H1 (cell line): Measurements from ENCODE around the gene HID1. TPM values are rescaled to one million over a fixed set of nuclear protein-coding genes. Genes with fewer than 3 reads are reported as not detected.

Source experiments
- CTCF ChIA-PET: fragments of 300-600 bp; sonication (Branson Sonifier 250); formaldehyde crosslinking; loops from one replicate; lab custom pipeline; 2021; ENCODE audit not compliant: partially characterized antibody; lab: Charles Lee
- POLR2A ChIA-PET: fragments of 300-600 bp; sonication (Branson Sonifier 250); formaldehyde crosslinking; loops from one replicate; lab custom pipeline; 2021; ENCODE audit warnings: inconsistent platforms; ENCODE audit not compliant: partially characterized antibody; lab: Charles Lee
- DNase-seq, 2 experiments: peaks; one replicate each; pipeline versions ENCODE4 v3.0.0 to v3.0.0-alpha.2; 2010 to 2022; ENCODE audit warnings: low spot score in 2 of 2, low read depth in 1 of 2, mixed read lengths in 1 of 2
- FAIRE-seq: peaks from 2 replicates; lab custom pipeline; 2011; peaks lifted over from hg19 to GRCh38; lab: Jason Lieb, UNC
- H2AFZ ChIP-seq: 2 replicates; pipeline ENCODE4 v1.8.1; 2012; ENCODE audit warnings: low read length, inconsistent platforms
- H2AK5ac ChIP-seq: 2 replicates; pipeline ENCODE4 v1.6.1; 2013; ENCODE audit warnings: low read depth, low read length
- H2BK120ac ChIP-seq: replicated peaks from 2 replicates; pipeline ENCODE3; 2013; ENCODE audit warnings: low read depth, low read length, inconsistent platforms
- H2BK12ac ChIP-seq: 2 replicates; pipeline ENCODE4 v1.6.1; 2013; ENCODE audit warnings: low read depth, low read length
- H2BK15ac ChIP-seq: 2 replicates; pipeline ENCODE4 v1.6.1; 2013; ENCODE audit warnings: low read length
- H2BK20ac ChIP-seq: 2 replicates; pipeline ENCODE4 v1.6.1; 2013; ENCODE audit warnings: low read length
- H2BK5ac ChIP-seq: 2 replicates; pipeline ENCODE4 v1.6.1; 2013; ENCODE audit warnings: low read depth, low read length
- H3K14ac ChIP-seq: 2 replicates; pipeline ENCODE4 v1.6.1; 2013; ENCODE audit warnings: inconsistent platforms; ENCODE audit not compliant: insufficient read length
- H3K18ac ChIP-seq: 2 replicates; pipeline ENCODE4 v1.6.1; 2013; ENCODE audit warnings: low read length; ENCODE audit errors: extremely low read depth
- H3K23ac ChIP-seq: 2 replicates; pipeline ENCODE4 v1.6.1; 2013; ENCODE audit warnings: inconsistent platforms; ENCODE audit not compliant: insufficient read length
- H3K23me2 ChIP-seq: 2 replicates; pipeline ENCODE4 v1.6.1; 2013; ENCODE audit warnings: low read depth, low read length
- H3K27ac ChIP-seq: 2 replicates; pipeline ENCODE4 v1.6.1; 2011; ENCODE audit warnings: low read depth, low read length, inconsistent platforms
- H3K27me3 ChIP-seq, 4 experiments: replicated peaks in 1 of 4; 1 replicate in 1 of 4; 2 replicates in 3 of 4; pipeline versions ENCODE4 v1.6.1 to v1.8.1; 2011 to 2013; ENCODE audit warnings: low read length in 3 of 4, mild to moderate bottlenecking in 3 of 4, inconsistent platforms in 2 of 4, mixed read lengths in 2 of 4, moderate library complexity in 1 of 4; ENCODE audit not compliant: control insufficient read depth in 3 of 4, insufficient read depth in 3 of 4; ENCODE audit errors: extremely low read depth in 1 of 4
- H3K36me3 ChIP-seq, 4 experiments: 2 replicates each; pipeline versions ENCODE4 v1.6.1 to v1.8.1; 2011 to 2013; ENCODE audit warnings: mild to moderate bottlenecking in 4 of 4, low read length in 3 of 4, moderate library complexity in 2 of 4, control low read depth in 1 of 4, inconsistent platforms in 1 of 4; ENCODE audit not compliant: insufficient read depth in 4 of 4, control insufficient read depth in 2 of 4
- H3K4ac ChIP-seq: replicated peaks from 2 replicates; pipeline ENCODE3; 2013; ENCODE audit warnings: low read length, low read depth, mixed read lengths, inconsistent platforms; ENCODE audit not compliant: insufficient read length
- H3K4me1 ChIP-seq, 4 experiments: replicated peaks in 1 of 4; 1 replicate in 1 of 4; 2 replicates in 3 of 4; pipeline versions ENCODE4 v1.6.1 to v1.8.1; 2011 to 2013; ENCODE audit warnings: low read length in 3 of 4, inconsistent platforms in 2 of 4, mixed read lengths in 1 of 4; ENCODE audit not compliant: insufficient read depth in 4 of 4, control insufficient read depth in 3 of 4
- H3K4me2 ChIP-seq, 2 experiments: 2 replicates each; pipeline versions ENCODE4 v1.6.1 to v1.8.1; 2011 to 2013; ENCODE audit warnings: low read depth in 2 of 2, low read length in 2 of 2, control low read depth in 1 of 2, inconsistent platforms in 1 of 2, mild to moderate bottlenecking in 1 of 2; ENCODE audit not compliant: insufficient read depth in 1 of 2
- H3K4me3 ChIP-seq, 4 experiments: fragments of 200-600, 300-600 bp in 1 of 4; sonication (generic), shearing (Covaris generic), sonication (Bioruptor Twin) in 1 of 4; 2 replicates each; pipeline versions ENCODE4 v1.5.1 to v1.8.1; 2011 to 2016; ENCODE audit warnings: low read length in 4 of 4, low read depth in 3 of 4, control low read depth in 2 of 4, inconsistent platforms in 2 of 4, mild to moderate bottlenecking in 2 of 4, mixed read lengths in 1 of 4, moderate library complexity in 1 of 4; ENCODE audit not compliant: insufficient read depth in 2 of 4; ENCODE audit errors: extremely low read depth in 1 of 4
- H3K56ac ChIP-seq: replicated peaks from 2 replicates; pipeline ENCODE3; 2013; ENCODE audit warnings: low read depth, mild to moderate bottlenecking, mixed read lengths, low read length, inconsistent platforms; ENCODE audit not compliant: insufficient read length
- H3K79me1 ChIP-seq: 2 replicates; pipeline ENCODE4 v1.6.1; 2013; ENCODE audit warnings: low read depth, low read length, control low read depth
- H3K79me2 ChIP-seq, 2 experiments: 2 replicates each; pipeline versions ENCODE4 v1.6.1 to v1.8.1; 2012 to 2013; ENCODE audit warnings: low read length in 2 of 2, mild to moderate bottlenecking in 2 of 2, inconsistent platforms in 1 of 2; ENCODE audit not compliant: insufficient read depth in 2 of 2, control insufficient read depth in 1 of 2
- H3K9ac ChIP-seq, 4 experiments: replicated peaks in 1 of 4; 1 replicate in 1 of 4; 2 replicates in 3 of 4; pipeline versions ENCODE4 v1.6.1 to v1.8.1; 2011 to 2013; ENCODE audit warnings: low read depth in 3 of 4, low read length in 3 of 4, control low read depth in 2 of 4, mild to moderate bottlenecking in 2 of 4, moderate library complexity in 2 of 4, inconsistent platforms in 1 of 4; ENCODE audit errors: extremely low read depth in 1 of 4
- H3K9me3 ChIP-seq, 2 experiments: 2 replicates each; pipeline versions ENCODE4 v1.6.1 to v1.8.1; 2012 to 2013; ENCODE audit warnings: mild to moderate bottlenecking in 2 of 2, moderate library complexity in 2 of 2, control low read depth in 1 of 2, inconsistent platforms in 1 of 2, low read depth in 1 of 2, low read length in 1 of 2, mixed read lengths in 1 of 2; ENCODE audit not compliant: insufficient read depth in 2 of 2
- H4K20me1 ChIP-seq, 2 experiments: replicated peaks in 1 of 2; 2 replicates each; pipeline versions ENCODE3 to v1.8.1; 2011 to 2013; ENCODE audit warnings: inconsistent platforms in 2 of 2, low read length in 2 of 2, mild to moderate bottlenecking in 1 of 2; ENCODE audit not compliant: insufficient read depth in 2 of 2, control insufficient read depth in 1 of 2
- H4K5ac ChIP-seq: 2 replicates; pipeline ENCODE4 v1.6.1; 2013; ENCODE audit warnings: low read length, low read depth, mixed read lengths, inconsistent platforms; ENCODE audit not compliant: insufficient read length
- H4K8ac ChIP-seq: 2 replicates; pipeline ENCODE4 v1.8.0; 2013; ENCODE audit warnings: mild to moderate bottlenecking, moderate library complexity, low read length, inconsistent platforms; ENCODE audit not compliant: insufficient read depth; ENCODE audit errors: extremely low read depth
- H4K91ac ChIP-seq: replicated peaks from 2 replicates; pipeline ENCODE3; 2013; ENCODE audit warnings: low read length, mixed read lengths, inconsistent platforms; ENCODE audit not compliant: insufficient read length
- RBBP5 ChIP-seq: IDR thresholded peaks from 2 replicates; pipeline ENCODE4 v1.7.1; 2012; ENCODE audit warnings: low read depth, mild to moderate bottlenecking, inconsistent platforms, low read length, moderate library complexity, borderline replicate concordance
- RFX5 ChIP-seq: IDR thresholded peaks from 2 replicates; pipeline ENCODE4 v1.6.1; 2011; ENCODE audit warnings: low read depth, low read length, improper control_type of control experiment, borderline replicate concordance
- WGBS, 2 experiments: shearing (Covaris generic) in 1 of 2; methylation state at CpG; one replicate each; pipeline versions ENCODE4 v1.1.6 to v1.1.7; 2013 to 2015; ENCODE audit warnings: low lambda C conversion rate in 2 of 2, mixed read lengths in 2 of 2, inconsistent platforms in 1 of 2, low coverage in 1 of 2, missing lambda C conversion rate in 1 of 2; ENCODE audit not compliant: insufficient replicate concordance in 2 of 2, insufficient coverage in 1 of 2, insufficient read length in 1 of 2; ENCODE audit errors: extremely low coverage in 1 of 2, missing lambda C conversion rate in 1 of 2; 5-methylcytosine and 5-hydroxymethylcytosine counted together
- polyA plus RNA-seq, 7 experiments: library from polyadenylated mRNA; depleted of rRNA in 3 of 7; stranded (reverse) in 5 of 7; unstranded in 2 of 7; fragments of >200 nt in 5 of 7; fragments of 200-250 nt in 2 of 7; gene quantifications; 1 replicate in 5 of 7; 2 replicates in 1 of 7; 4 replicates in 1 of 7; pipeline versions ENCODE4 v1.2.1 to v1.2.3, GENCODE V29; 2011 to 2013; ENCODE audit warnings: missing spikeins in 2 of 7, mixed read lengths in 2 of 7
- total RNA-seq: library from RNA; stranded (reverse); fragmentation: NEBNext Ultra II Directional; extraction: Animal tissue kit (Norgen Biotek cat#: 25700); gene quantifications from 2 replicates; pipeline ENCODE4 v1.2.1, GENCODE V29; 2021

HID1 gene
- total and polyA plus RNA-seq, 2 of the 8 experiments (the other 6 are each of a cell fraction or from before 2014, with no cell fraction given), result 15.1 to 25.9 TPM

DNA sequence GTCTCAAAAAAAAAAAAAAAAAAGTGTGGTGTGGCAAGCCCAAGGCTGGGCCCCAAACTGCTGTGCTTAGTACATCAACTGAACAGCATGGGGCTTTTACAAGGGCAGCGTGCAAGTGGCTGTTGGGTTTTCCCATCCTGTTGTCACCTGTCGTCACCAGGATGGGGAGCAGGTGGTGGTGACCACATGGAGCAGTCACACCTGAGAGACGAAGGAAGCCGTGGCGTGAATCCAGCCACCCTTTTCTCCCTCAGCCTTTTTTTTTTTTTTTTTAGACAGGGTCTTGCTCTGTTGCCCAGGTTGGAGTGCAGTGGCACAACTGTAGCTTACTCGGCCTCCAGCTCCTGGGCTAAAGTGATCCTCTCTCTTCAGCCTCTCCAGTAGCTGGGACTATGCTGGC, 35.8 kb upstream of the HID1 start:
- ChIA-PET POLR2A (interaction anchor here (0.7 to 5.8 kb wide), 6 partner anchors 18 to 44 kb away, joined by 3 to 87 read pairs (median 4); partner anchors contain the start of genes ATP5PD, CDR2L and HID1), CTCF (interaction anchor here (0.6 to 20.3 kb wide), 9 partner anchors 13 to 212 kb away, joined by 3 to 345 read pairs (median 4); partner anchors contain the start of gene CDR2L)
- Histone ChIP-seq H3K4ac (no peak overlapping the region), H3K18ac (no peak overlapping the region), H4K5ac (no peak overlapping the region), H2BK120ac (no peak overlapping the region), H3K27ac (no peak overlapping the region), H3K27me3 (no peaks in the 10 kb centered on the region), H3K4me3 (no peak overlapping the region), H3K9ac (no peak overlapping the region), H2BK20ac (no peak overlapping the region), H3K36me3 (peaks cover 0 to 7% (median 4%) of the 10 kb centered on the region in 4 experiments; a peak in 3 of 8 replicates), H2AFZ (no peak overlapping the region), H4K91ac (no peak overlapping the region), H3K14ac (no peak overlapping the region), H3K79me1 (no peaks in the 10 kb centered on the region), H4K20me1 (peaks cover 0 to 4% of the 10 kb centered on the region in 2 experiments), H2AK5ac (no peak overlapping the region), H3K9me3 (no peaks in the 10 kb centered on the region), H3K79me2 (peaks cover 0 to 2% of the 10 kb centered on the region in 2 experiments; a peak in 2 of 4 replicates), H2BK5ac (no peak overlapping the region), H2BK12ac (no peak overlapping the region), H3K56ac (no peak overlapping the region), H3K4me1 (peaks cover 0 to 10% (median 2%) of the 10 kb centered on the region in 4 experiments; a peak in 4 of 7 replicates), H3K4me2 (no peak overlapping the region), H2BK15ac (no peak overlapping the region), H4K8ac (no peak overlapping the region; the same call in 1 of the 2 replicates), H3K23me2 (peaks cover 4% of the 10 kb centered on the region; the same call in 1 of the 2 replicates), H3K23ac (no peak overlapping the region)
- FAIRE-seq (no peak), DNase-seq (no peak)
- WGBS, 2 experiments, result 88% methylated on average over 6 of the region's 6 CpGs; no CpG with 5 or more reads in 1 of the 2 experiments
- TF ChIP-seq RFX5, result peak; percentile 41; the same call in 1 of the 2 replicates
- TF ChIP-seq RBBP5, result no peak
